Stimulated activated CD4-positive, alpha-beta T cell treated with anti-CD3 and anti-CD28 coated beads, Interleukin-12 subunit alpha, Interleukin-12 subunit beta, amount 100 ng/mL, for 4 hours (primary cell): ENCODE results near the gene DSTYK.
A peak's percentile ranks its signal among the peaks of the same experiment; 100 is the strongest.
"Not testable (repeated sequence)": the region's sequence is repeated elsewhere in the genome, so short reads cannot be mapped to it uniquely, and the experiment has no call there.

Experiments
- DNase-seq: peaks from one replicate; pipeline ENCODE4 v3.0.0-alpha.2; 2020

Gene DSTYK

DNA sequence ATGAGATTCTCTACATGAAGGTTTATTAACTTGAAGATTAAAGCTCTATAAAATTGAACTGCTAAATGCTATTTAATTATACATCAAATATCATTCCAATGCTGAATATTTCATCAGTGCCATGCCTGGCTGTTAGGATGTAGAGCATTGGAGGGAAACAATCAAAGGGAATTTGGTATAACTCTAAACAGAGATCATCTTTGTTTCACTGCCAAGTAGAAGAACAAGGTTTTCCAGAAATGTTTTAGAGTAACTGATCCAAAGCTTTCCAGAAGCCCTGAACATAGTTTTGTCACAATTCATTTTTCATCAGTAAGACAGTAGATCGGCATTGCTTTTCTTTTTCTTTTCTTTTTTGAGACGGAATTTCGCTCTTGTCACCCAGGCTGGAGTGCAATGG, 5.9 kb upstream of the DSTYK start:
- no peak for DNase-seq

DNA sequence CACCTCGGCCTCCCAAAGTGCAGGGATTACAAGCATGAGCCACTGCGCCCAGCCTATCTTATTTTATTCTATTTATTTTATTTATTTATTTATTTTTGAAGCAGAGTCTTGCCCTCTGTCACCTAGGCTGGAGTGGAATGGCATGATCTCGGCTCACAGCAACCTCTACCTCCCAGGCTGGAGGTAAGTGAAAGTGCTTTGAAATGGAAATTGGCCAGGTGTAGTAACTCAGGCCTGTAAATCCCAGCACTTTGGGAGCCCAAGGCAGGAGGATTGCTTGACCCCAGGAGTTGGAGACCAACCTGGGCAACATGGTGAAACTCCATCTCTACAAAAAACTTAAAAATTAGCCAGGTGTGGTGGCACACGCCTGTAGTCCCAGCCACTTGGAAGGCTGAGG, 5.1 kb upstream of the DSTYK start:
- no peak for DNase-seq

DNA sequence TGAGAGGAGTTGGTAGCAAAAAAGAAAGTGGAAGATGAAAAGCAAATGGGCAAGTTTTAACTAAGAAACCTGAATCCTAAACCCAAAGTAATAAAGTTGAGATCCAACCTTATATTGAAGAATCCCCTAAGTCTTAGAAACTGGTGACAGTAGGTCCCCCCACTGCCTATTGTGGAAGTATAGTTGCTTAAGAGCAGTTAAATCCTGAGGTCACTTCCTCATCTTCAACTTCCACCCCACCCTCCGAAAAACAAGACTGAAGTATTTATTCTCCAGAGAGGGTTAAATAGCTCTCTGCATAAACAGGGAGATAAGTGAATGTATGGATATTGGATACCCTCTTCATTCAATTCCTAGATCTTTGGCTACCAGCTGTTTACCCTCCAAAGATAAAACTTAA, 3.3 kb upstream of the DSTYK start:
- no peak for DNase-seq

DNA sequence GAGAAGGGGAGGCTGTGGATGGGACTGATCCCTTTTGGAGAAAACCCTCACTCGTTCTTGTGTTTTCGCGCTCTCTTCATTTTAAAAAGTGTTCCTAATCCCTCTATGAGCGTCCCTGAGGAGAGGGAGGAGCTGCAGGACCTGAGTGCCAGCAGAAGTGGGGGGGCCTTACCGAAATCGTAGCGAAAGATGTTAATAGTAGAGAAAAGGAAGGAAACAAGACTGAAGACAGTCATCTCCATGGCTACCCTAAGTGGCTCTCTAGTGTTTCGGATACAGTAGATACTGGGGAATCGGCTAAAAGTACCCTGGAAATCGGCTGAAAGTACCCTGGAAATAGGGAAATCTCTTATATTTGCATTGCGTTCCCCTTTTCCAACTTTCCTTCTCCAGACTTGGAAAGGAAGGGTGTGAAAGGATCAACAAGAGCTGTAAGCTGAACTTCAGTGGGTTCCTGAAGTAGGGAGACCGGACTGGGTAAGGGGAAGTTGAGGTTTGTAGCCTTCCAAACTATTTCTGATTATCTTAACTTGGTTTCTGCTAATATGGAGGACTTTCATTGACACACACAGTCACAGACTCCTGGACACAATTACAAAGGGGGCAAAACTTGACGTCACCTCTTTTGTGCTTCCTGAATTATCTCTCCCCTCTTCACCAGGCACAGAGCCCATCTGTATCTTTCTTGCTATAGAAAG, 486 bp upstream of the DSTYK start:
- no peak for DNase-seq

DNA sequence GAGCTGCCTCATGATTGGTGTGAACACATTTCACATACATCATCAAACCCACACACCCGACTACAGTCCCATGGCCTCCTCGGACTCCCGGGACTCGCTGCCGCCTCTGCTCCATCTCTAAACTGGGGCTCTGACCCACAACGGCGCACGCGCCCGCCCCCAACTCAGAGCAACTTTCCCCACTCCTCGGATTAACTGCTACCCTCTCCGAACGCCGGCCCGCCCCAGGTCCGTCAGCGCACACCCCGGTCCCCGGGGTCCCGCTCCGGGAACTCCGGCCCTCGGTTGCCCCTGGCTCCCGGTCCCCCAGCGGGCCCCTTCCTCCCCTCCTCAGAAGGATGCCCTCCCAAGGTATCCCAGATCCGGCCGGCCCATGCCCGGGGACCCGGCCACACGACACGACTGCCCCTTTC, 740 bp downstream of the DSTYK start:
- peak; percentile 28 for DNase-seq

DNA sequence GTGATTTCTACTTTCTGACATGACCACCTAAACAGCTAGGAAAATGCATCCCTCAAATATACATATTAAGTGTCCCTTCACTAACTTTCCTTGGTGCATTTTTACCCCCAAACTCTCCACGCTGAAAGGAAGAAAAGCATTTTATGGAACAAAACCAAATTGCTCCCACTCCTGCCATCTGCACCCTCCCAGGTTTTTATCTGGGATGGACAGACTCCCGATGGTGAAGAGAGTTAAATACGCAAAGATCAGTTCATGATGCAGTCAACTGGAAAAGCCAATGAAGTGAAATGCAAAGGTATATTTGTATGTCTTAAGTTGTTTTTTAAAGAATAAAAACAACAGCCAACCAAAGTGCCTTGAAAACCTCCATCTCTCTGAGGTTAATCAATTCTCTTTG, 2.7 kb downstream of the DSTYK start:
- no peak for DNase-seq

DNA sequence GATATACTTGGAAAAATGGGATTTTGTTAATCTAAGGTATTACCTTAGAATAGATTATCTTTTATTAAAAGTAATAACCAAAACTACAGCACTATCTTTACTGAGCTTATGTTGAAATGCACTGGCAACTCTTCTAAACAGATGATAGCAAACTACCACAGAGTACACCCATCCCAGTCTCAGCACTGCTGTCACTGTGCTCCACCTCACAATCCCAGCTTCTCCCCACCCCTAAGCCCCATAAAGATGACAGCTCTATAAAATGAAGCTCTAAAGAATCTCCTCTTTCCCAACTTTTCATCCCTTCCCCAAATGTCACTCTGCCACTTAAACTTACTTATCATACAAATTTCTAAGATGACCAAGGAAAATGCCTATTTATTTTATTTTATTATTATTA, 6.4 kb downstream of the DSTYK start:
- no peak for DNase-seq

DNA sequence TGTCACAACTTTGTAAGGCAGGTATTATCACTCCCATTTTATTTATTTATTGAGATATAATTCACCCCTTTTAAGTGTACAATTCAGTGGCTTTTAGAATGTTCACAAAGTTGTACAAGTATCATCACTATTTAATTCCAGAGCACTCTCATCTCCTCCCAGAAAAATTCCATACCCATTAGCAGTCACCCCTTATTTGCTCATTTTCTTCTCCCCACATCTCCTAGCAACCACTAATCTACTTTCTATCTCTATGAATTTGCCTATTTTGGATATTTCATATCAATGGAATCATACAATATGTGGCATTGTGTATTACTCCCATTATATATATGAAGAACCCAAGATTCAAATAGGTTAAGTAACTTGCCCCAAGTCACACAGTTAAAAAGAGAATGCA, 7.0 kb downstream of the DSTYK start:
- no peak for DNase-seq

DNA sequence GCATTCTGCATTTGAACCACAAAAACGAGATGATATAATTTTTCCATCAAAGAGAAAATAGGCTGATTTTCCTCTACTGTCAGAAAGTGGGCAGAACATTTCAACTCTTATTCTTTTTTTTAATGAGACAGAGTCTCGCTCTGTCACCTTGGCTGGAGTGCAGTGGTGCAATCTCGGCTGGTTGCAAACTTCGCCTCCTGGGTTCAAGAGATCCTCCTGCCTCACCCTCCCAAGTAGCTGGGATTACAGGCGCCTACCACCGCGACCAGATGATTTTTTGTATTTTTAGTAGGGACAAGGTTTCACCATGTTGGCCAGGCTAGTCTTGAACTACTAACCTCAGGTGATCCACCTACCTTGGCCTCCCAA, 11.6 kb downstream of the DSTYK start:
- peak; percentile 17 for DNase-seq

DNA sequence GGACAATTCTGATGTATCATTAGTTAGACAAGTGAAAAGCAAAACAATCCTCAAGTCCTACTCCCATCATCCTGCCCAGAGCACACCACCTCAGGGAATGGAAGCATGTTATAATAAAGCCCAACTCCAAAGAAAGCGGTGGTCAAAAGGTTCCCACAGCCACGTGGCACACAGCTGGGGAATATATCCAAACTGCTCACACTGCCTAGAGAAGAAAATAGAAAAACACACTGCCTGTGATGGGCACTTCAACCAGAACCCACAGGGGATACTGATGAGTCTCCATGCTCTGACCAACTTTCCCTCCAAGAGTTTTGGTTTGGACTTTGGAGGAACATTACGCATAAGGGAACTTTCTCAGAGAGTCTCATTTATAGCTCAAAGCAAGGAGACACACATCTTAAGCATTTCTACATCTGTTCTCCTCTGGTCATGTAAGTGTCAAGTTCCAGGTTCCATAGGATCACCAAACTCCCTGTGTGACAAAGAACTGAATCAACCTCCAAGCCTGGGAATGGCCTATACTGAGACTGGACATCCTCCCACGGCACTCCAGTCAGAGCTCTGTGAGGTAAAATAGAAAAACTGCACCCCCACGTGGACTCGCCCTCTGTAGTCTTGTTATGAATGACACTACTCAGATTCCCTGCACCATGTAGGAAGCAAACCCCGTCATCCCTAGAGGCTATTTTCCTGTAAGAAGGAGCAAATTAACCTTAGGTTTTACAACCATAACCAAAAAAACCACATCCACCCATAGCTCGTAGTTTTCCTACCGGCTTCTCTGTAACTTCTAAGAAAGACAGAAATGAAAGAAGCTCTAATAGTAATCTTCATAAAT, 12.2 kb downstream of the DSTYK start:
- DNase-seq: peak; percentile 24

DNA sequence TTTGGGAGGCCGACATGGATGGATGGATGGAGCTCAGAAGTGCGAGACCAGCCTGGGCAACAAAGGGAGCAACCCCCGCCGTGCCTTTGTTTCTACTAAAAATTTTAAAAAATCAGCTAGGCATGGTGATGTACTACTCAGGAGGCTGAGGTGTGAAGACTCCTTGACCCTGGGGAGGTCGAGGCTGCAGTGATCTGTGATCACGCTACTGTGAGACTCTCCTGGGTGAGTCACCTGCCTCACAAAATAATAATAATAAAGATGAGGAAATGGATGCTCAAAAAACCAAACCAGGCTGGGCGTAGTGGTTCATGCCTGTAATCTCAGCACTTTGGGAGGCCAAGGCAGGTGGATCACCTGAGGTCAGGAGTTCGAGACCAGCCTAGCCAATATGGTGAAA, 19.2 kb downstream of the DSTYK start:
- no peak for DNase-seq

DNA sequence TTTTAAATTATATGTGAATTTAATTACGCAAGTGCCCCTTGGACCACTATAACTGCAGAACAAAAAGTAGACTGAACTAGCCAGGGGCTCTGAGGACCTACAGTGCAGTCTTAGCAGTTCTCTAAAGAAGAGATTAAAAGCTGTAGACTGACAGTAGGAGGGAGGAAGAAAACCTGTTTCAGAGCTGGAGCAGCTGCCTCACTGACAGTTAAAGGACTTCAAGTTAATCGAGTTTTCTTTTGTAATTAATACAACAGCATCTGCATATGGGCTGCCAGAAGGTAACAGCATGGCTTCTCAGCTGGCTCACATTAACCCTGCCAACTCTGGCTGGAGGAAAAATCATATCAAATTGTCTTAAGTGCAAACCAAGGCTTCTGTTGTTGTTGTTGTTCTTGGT, 19.9 kb downstream of the DSTYK start:
- no peak for DNase-seq

DNA sequence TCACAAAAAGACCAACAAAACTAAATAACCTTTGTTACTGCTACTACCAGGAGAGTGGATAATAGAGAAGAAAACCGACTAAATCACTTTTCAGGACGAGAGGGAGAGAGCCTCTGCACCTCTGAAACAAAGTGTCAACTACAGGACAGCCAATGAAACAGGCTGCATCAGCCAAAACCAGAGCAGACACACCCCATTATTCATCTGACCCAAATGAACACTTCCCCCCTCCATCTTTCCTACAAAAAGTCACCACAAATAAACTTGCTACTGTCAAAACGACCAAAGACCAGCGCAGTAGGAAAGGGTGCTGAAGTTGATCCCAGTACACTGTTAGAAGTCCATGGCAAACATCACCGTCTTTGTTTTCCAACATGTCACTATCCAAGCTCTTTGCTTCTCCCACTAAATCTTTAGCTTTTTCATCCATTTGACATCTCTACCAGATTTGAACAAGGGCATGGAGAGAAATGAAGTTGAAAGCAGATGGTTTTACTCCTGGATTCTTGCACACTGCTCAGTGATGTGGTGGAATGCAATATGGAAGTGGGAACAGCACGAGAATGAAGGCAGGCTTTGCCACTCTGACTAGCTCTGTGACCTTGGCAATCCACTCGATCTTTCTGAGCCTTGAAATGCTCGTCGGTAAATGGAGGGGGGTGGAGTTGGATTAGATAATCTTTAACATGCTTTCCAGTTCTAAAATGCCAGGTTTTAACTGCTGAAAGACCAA, 20.5 kb downstream of the DSTYK start:
- DNase-seq: no peak

DNA sequence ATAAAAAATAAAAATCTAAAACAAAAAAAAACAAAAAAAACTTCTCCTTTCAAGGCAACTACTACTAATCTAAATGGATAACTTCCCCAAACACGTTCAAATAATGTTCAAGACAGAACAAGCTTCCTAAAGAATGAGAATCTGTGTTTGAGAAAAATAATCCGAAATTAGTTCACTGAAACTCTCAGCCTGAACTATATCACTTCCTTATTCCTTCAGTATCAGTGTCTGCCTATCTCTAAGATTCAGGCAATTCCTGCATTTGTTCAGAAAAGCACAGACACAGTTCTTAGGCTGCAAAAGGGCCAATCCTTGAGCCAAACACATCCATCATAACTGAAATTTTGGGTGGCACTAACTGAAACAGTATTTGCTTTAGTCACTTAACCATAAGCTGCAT, 22.4 kb downstream of the DSTYK start:
- DNase-seq: no peak

DNA sequence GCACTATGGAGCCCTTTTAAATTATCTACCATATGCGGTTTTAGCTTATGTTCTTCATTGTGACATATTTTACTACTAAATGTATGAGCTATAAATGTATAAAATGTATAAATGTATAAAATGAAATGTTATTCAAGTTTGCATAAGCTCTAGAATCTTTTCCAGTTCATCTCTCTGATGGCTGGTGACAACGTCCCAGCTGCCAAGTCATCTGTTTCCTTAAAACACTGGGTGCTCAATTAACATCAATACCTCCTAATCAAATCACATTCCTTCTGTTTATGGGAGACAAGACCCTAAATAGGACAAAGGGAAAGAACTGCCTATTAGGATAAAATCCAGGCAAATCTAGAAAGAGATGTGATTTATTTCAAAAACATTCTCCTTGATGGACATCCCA, 22.9 kb downstream of the DSTYK start:
- no peak for DNase-seq

DNA sequence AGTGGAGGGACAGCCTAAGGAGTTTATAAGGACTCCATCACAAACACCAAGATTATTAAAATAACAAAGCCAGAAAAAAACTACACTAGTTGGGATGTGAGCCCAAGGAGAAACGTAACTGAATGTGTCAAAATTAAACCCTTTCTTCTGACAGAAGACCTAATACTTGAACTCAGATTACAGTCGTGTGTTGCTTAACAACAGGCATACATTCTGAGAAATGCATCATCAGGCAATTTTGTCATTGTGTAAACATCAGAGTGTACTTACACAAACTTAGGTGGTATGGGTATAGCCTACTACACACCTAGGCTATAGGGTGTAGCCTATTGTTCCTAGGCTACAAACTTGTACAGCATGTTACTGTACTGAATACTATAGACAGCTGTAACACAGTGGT, 23.4 kb downstream of the DSTYK start:
- no peak for DNase-seq

DNA sequence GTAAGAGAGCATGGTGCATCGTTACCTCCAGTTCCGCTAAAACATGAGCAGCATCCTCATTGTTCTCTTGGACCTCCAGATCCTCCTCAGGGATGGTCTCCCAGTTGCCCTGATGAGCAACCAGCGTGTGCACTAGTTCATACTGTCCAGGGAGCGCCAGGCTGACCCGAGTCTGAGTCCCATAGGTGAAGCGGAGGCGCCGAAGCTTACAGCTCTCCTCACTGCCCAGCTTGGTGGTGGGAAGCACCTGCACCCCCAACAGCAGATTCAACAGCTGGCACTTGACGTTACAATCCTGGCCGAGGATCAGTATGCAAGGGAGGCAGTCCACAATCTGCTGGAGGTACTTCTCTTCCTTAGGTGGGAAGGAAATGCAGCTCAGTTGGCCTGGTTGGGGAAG, 24.1 kb downstream of the DSTYK start:
- no peak for DNase-seq

DNA sequence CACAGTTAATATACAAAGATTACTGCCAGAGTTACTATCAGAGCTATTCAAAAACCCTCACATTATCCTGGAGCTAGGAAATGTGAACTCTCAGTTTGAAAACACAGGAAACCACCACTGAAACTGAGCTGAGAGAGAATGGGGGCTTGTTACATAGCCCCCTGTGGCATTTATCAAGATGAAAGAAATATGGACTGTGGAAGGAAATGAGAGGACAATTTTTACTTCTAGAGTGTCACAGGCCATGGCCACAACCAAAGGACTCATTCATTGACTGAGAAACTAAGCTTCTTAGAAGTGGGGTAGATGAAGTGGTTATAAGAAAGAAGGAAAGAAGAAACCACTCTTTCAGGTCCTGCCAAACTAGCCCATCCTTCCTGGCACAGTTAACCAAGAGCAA, 25.3 kb downstream of the DSTYK start:
- no peak for DNase-seq

DNA sequence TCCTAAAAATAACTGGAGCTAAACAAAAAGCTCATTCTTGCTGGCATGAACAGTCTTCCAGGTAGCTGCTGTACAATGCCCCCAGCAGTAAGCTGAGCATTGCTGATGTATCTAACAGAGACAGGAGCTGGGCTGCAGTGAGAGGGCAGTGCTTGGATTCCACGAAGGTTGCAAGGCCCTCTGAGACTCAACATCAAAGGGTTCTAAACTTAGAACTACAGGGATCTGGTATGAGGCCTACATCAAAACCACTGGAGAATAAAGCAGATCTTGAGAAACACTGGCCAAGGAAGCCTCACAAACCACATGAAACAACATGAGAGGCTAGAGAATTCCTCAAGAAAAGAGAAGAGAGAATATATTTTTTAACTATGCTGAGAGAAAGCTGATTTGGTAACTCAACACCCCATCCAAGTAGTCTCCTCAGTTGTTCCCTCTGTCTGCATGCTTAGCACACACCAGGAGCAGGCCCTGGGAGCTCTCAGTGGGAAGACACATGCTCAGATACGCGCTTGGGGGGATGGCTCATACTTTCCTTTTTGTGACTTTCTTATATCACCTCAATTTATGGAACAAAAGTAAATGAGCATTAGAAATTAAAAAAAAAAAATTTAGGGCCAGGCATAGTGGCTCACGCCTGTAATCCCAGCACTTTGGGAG, 27.7 kb downstream of the DSTYK start:
- no peak for DNase-seq

DNA sequence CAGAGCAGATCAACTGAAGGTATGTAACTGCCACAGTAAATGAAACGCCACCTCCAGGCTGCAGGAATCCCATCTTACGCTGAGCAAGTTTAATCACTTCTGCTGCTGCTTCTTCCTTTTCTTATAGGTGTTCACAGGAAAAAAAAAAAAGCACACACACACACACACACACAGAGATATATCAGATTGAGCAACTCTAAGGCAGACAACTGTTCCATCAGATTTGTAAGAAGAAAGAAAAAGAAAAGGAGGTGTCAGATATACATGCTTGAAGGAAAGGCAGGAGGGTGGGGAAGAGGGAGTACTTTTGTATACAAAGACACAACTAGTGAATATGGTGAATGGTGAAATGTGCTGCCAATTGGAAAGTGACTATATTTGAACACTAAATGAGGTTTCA, 28.6 kb downstream of the DSTYK start:
- DNase-seq: no peak

DNA sequence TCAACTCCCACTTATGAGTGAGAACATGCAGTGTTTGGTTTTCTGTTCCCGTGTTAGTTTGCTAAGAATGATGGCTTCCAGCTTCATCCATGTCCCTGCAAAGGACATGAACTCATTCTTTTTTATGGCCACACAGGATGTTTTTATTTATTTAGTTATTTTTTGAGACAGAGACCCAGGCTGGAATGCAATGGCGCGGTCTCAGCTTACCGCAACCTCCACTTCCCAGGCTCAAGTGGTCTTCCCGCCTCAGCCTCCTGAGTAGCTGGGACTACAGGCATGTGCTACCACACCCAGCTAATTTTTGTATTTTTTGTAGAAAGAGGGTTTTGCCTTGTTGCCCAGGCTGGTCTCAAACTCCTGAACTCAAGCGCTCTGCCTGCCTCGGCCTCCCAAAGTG, 31.2 kb downstream of the DSTYK start:
- not testable (repeated sequence) for DNase-seq

DNA sequence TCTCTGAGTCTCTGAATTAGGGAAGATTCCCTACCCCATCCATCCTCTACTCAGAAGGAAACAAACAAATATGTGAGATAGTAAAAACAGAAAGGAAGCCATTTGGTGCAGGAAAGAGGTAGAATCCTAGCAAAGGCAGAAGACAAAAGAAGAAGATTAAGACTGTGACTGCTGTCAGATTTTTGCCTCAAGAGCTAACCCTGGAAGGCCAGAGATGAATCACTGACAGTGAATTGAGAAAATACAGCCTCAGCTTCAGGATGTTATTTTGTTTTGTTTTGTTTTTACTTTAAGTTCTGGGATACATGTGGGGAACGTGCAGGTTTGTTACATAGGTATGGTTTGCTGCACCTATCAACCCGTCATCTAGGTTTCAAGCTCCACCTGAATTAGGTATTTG, 31.7 kb downstream of the DSTYK start:
- no peak for DNase-seq

DNA sequence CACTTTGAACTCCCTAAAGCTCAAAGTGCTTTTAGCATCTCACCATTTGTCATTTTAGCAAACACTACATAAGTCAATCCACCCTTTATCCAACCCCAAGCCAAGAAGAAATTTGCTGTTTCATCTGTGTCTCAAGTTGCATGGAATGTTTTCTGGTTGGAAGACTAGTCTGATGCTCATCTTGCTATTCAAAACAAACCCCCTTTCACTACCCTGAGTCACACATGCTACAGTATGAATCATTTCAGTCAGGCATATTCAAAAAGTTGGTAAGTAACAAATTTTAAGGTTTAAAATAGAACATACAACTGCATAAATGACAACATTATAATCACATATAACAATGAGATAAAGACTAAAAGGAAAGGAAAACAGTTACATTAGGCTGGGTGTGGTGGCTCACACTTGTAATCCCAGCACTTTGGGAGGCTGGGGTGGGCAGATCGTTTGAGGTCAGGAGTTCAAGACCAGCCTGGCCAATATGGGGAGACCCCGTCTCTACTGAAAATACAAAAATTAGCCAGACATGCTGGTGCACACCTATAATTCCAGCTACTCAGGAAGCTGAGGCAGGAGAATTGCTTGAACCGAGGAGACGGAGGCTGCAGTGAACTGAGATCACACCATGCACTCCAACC, 38.7 kb downstream of the DSTYK start:
- DNase-seq: no peak
